GM21717 (cell line): ENCODE results near the gene FBXL7.

ENCODE experiments used
- ATAC-seq: cut with Tn5 transposase; IDR thresholded peaks from one replicate; pipeline ENCODE4 v1.9.1; 2021; ENCODE audit warnings: mild to moderate bottlenecking, moderate library complexity; ENCODE audit not compliant: unreplicated experiment

The FBXL7 gene

DNA sequence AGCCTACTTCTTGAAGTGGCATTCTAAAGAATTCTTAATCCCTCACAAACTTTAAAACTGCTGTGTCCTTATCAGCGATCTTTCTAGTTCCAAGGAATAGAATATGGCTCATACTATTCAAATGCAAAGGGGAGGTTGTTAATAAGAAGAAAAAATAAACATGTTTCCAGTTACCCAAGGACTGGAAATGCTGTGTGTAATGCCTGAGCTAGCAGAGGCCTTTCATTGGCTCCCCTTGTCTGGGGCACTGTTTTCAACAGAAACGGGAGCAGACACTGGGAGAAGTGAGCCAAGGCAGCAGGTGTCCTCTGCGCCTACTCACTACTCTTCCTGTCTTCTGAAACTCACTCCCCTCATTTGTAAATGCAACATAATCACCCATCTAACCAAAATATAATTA, 426.6 kb downstream of the FBXL7 start:
- no peak for ATAC-seq

DNA sequence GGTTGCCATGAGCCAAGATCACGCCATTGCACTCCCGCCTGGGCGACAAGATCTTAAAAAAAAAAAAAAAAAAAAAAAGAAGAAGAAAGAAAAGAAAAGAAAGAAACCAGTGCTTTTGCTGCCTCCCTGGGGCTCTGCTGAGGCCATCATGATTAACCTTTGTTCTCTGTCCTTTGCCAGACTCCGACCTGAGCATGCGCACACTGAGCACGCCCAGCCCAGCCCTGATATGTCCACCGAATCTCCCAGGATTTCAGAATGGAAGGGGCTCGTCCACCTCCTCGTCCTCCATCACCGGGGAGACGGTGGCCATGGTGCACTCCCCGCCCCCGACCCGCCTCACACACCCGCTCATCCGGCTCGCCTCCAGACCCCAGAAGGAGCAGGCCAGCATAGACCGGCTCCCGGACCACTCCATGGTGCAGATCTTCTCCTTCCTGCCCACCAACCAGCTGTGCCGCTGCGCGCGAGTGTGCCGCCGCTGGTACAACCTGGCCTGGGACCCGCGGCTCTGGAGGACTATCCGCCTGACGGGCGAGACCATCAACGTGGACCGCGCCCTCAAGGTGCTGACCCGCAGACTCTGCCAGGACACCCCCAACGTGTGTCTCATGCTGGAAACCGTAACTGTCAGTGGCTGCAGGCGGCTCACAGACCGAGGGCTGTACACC, 427.9 kb downstream of the FBXL7 start:
- ATAC-seq: no peak

DNA sequence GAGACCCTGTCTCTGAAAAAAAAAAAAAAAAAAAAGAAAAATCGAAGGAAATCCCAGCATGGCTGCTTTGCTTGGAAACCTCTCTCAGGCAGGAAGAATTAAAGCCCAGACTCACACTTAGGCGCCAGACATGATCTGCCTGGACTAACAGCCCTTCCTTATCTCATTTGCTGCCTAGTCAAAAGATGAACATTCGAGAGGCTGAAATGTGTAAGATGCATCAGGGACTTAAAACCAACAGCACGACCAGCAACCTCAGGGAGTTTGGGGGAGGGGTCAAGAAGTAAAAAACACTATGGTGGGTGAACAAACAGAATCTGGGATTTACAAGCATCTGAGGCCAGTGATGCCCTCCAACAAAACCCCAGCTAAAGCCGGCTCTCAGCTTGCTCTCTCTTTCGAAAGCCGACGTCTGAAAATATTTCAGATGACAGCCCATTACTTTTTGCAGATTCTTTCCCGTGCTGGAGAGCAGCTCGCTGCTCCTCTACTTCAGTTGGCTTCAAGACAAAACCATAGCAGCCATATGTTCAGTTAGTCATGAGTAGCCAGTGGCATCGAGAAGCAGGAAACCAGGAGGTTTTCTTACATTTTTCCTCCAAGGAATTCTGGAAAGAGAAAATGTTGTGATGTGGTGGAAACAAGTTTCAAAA, 429.8 kb downstream of the FBXL7 start:
- no peak for ATAC-seq

DNA sequence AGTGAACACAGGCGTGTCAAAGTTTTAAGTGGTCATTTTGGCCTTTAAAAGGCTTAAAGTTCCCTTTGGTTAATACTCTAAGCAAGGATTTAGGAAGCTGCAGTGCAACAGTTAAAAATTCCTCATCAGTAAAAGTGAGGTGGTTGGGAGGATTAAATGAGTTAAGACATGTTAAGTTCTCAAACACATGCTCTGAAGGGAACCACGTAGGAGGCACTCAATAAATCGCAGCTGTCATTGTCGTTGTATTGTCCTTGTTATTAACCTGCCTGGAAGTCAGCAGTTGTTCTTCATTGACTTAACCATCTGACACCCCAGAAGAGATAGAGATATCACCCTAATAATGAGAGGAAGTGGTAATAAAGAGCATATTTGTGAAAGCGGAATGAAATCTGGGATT, 432.1 kb downstream of the FBXL7 start:
- no peak for ATAC-seq

DNA sequence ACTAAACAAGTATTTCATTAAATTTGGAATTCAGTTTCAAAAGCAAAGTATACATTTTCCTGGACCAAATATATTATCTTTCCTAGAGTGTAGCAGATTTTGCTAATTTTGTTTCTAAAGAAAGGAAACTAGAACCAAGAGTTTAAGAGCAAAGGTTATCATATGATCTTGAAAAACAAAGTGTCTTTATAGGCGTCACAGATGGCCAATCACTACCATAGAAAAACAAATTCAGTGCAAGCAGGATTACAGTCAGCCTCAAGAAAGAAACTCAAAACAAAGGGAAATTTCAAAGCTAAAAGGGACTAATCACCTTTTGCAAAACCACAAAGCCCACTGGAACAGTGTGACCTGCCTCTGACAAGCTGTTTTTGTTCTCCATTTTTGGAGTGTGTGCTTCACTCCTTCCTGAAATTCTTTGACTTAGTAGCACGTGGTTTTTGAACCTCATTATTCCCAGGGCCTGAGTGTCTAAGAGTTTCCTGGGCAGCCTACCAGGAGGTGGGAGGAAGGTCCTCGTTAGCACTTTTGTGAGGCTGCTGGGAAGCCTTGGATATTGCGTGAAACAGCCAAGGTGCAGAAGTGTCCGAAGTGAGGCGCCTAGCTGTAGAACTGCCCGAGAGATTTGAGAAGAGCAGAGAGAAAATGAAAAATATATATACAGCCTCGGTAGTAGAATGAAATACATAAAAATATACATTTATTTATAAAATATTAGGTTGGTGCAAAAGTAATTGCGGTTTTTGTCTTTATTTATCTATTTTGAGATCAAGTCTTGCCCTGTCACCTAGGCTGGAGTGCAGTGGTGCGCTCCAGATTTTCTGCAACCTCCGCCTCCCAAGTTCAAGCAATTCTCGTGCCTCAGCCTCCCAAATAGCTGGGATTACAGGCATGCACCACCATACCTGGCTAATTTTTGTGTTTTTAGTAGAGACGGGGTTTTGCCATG, 433.6 kb downstream of the FBXL7 start:
- ATAC-seq: no peak

DNA sequence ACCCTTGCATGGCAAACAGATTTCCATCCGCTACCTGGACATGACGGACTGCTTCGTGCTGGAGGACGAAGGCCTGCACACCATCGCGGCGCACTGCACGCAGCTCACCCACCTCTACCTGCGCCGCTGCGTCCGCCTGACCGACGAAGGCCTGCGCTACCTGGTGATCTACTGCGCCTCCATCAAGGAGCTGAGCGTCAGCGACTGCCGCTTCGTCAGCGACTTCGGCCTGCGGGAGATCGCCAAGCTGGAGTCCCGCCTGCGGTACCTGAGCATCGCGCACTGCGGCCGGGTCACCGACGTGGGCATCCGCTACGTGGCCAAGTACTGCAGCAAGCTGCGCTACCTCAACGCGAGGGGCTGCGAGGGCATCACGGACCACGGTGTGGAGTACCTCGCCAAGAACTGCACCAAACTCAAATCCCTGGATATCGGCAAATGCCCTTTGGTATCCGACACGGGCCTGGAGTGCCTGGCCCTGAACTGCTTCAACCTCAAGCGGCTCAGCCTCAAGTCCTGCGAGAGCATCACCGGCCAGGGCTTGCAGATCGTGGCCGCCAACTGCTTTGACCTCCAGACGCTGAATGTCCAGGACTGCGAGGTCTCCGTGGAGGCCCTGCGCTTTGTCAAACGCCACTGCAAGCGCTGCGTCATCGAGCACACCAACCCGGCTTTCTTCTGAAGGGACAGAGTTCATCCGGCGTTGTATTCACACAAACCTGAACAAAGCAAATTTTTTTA, 436.7 kb downstream of the FBXL7 start:
- no peak for ATAC-seq

DNA sequence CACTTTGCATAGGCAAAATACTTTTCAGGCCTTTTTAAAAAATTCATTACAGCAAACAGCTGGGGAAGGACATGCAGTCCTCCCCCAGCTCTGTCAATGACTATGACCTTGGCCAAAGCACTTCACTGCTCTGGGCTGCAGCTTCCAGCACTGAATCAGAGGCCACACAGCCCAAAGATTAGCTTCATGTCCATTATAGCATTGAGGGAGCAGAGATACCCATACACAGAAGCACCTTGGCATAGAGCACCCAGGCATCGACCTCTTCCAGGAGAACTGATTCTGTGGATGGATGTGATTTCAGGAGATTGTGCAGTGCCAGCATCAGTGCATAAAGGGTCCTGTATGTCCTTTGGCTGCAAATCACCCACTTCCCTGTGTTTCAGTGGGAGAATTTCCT, 437.7 kb downstream of the FBXL7 start:
- no peak for ATAC-seq

DNA sequence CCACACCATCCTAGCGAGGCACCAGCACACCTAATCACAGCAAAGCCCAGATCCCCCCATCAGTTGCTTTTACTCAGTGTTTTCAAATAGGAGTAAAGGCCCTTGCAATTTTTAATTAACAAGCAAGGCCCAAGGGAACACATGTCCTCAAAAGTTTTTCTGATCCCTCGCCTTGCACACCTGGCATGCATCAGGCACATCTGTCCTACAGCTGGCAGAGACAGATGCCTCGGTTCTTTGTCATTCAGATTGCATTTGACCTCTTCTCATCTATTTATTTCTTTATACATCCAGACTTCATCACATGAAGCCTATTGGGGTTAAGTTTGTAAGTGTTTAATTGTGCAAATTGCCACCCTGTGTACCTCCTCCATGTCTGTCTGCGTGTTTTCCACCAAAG, 438.2 kb downstream of the FBXL7 start:
- ATAC-seq: no peak

DNA sequence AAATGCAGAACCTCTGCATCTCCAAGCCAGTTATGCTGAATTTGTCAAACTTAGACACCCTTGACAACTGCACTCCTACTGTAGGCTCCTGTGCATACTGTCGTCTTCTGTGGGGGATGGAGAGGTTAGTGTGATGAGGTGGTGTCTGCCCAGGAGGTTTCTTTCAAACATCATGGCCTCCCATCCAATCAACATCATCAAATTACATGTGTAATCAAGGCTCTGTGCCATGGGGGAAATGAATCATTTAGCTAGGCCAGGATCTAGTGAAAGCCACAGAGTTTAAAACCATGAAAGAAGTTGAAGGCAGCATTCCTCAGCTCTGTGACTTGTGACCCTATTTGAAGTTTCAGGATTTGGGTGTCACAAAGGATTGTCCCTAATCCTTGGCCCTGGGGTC, 439.0 kb downstream of the FBXL7 start:
- no peak for ATAC-seq

DNA sequence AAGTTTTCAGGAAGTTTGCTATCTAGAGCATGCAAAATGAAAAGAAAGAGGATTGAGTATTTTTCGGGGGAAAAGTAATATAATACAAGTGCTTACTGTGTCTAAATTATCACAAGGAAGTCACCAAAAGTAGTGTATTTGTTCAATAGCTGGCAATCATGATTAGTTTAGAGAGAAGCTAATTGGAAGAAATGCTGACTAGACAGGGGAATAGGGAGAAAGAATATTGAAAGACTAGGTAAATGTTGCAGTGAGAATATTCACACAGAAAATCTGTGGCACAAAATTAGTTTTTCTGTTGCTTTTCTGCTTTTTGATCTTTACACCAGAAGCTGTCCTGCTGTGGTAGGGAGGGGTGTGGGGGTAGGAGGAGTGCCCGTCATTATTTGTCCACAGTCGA, 440.9 kb downstream of the FBXL7 start:
- ATAC-seq: no peak

DNA sequence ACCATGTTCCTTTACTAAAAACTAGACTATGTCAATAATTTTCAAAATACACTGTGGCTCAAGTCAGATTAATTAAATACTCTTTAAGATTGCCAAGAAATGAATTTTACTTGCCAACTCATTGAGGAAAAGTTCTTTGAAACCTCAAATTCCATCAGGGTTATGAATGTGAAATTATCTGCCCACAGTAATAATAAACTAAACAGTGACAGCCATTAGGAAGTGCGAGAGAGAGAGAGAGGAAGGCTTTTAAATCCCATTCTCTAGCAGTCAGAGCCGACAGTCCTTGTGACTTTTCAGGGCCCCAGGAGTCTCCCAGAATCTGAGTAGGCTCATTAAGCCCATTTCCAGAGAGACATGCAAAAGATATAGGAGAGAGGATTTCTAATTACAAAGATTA, 443.5 kb downstream of the FBXL7 start:
- no peak for ATAC-seq

DNA sequence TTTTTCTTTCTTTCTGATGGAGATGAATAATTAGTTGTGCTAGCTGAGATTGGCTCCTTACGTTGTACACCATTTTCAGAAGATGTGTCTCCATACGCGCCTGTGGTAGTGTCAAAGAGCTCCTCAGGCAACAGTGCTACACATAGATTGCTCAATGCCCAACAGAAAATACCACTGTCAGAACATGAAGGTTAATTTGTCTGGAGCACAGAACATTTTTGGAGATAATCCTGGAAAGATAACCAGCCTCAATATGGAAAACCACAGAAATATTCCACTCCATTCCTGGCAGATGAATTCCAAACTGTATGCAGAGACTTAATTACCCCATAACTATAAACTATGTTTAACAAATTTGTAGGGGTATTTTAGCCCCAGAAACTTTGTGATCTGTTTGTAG, 446.0 kb downstream of the FBXL7 start:
- ATAC-seq: no peak

DNA sequence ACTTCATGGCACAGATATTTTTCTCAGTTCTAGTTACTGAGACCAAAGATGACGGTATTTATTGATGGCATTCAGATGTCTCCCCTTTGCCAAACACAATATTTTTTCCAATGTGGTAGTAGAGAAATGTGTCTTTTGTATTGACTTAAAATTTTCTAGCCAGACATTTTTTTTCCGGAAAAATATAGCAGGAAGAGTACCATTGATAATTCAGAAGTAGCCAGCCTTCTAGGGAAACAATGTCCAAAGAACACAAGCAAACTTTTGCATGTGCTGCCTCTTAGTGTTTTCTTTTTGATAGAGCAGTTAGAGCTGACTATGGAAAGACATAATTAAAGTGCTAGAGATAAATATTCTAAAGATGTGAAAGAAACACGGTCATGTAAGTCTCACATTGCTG, 448.2 kb downstream of the FBXL7 start:
- ATAC-seq: no peak

DNA sequence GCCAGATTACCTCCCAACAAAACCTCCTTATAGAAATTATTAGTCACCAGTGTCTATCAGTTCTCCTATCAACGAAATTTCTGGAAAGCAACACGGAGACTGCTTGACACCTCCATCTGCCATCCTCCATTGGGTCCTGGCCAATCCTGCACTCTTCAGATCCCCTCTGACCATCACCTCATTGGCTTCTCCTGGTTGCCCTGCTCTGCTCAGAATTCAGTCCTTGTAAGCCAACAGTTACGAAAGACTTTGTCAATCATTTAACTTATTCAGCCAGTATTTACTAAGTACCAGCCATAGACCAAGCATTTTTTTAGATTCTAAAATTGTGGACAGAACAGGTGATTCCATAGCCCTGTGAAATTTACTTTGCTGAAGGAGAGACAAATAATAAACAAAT, 451.1 kb downstream of the FBXL7 start:
- ATAC-seq: no peak

DNA sequence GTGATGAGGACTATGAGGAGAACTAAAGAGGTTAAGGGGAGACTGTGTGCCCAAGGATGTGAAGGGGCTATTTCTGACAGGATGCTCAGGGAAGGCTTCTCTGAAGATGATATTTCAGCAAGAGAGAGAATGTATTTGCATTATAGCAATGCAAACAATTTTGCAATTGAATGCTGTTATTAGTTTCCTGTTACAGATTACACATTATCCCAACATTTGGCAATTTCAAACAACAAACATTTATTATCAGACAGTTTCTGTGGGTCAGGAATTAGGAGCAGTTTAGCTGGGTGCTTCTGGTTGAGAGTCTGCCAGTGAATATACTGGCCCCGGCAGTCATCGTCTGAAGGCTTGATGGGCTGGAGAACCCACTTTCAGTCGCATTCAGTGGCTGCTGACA, 451.6 kb downstream of the FBXL7 start:
- ATAC-seq: no peak

DNA sequence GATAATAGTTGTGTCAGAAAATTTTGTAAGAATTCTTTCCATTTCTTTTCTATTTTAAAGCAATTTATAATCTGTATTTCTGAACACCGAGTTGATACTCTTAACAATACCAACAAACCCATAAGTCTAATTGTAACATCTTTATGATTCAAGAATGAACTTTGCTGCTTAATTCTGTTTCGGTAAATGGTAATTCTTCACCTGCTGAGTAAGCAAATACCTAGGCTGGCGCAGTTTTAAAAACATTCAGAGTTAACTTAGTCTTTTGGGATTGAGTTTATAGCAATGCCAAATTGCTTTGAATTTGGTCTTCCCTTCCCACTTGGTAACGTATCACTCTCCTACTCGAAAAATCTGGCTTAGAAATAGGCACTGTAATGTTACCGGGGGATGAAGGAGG, 456.6 kb downstream of the FBXL7 start:
- no peak for ATAC-seq

DNA sequence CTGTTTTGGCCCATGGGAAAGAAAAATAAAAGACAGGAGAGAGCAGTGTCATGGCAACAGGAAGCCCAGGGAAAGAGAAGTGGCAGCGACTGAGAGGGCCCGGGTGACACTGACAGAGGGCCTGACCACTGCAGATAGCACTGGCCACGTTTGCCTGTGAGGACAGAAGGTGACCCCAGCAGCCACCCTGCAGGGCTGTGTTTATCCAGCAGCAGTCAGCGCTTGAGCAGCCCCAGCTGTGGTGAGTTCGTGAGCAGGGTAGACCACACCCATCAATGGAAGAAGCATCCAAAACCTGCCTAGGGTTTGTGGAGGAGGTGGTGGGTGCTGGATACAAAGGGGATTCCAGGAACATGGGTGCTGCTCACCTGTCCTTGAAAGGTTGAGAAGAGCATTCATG, 457.1 kb downstream of the FBXL7 start:
- ATAC-seq: no peak

DNA sequence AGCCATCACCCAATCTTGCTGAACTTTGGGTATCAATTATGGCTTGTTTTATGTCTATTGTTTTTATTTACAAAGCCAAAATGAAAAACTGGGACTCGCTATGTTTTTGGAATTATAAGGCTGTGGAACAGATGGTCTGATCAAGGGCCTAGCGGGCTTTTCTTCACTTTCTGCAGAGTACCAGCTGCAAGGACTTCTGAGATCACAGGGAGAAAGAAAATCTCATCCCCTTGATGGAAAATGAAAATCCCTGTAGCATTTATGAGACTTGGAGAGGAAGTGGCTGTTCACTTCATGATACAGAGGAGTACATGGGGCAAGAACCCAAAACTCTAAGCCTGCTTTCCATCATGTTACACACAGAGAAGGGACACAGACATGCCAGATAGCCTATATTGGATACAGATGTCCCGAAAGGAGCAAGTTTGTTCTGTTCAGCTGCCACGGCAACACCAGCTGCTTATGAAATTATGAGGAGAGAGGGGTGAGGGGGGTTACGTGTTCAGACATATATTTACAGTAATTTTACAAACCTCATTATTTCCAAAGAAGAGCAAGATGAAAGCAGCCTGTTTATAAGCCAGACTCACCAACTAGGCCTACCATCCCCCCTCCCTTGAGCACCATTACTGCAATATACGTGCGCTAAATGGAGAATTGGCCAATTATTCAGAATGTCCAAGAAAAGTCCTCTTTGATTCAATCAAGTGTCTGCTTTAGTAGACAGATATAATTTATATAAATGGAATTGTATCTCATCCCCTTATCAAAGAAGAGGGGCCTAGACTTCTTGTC, 459.6 kb downstream of the FBXL7 start:
- ATAC-seq: no peak

DNA sequence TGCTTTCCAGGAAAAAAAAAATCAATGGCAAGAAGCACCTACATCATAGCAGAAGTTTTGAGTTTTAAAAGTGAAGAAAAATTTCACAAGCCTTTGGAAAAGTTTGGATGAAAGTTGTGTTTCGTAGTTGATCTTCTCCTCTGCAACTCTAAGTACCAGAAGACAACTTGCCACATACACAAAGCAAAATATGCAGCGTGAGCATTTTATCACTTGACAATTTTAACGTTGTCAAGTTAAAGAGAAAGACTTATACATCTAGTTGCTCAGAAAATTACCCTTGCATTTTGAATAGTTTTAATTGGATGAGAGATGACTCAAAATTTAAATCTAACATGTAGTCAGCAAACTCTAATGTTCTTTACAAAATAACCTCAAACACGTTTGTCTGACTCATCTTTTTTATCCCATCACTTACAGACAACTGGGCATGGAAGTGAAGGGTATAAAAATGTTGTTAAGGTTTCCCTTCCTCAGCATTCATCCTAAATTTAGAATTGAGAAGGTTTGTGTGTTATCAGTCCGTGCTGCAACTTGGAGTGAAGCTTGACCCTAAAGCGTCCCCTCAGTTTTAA, 466.2 kb downstream of the FBXL7 start:
- ATAC-seq: no peak

DNA sequence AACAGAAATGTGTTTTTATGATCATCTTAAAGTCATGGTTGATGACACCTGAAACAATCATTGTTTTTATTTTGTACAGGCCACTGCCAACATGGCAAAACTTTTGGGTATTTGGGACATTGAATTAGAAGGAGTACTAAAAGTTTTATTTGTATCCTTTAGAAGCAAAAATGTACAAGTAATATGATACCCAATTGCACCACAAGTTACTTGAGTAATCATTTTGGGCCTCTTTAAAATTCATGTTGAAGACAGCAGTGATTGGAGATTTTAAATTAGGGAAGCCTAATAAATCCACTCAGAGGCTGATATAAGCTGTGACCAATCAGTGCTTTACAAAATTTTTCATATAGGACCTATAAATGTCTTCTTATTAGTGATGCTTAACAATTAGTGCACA, 466.7 kb downstream of the FBXL7 start:
- no peak for ATAC-seq
